SK-N-SH treated with all-trans-retinoic acid at 6 μM for 48 hours (cell line): ENCODE data around the gene CTU1.

Experiments
- ATAC-seq: fragments of 200-7000 bp; cut with Tn5 transposase; 3 replicates; pipeline ENCODE4 v1.9.1; 2020; ENCODE audit warnings: mild to moderate bottlenecking, moderate library complexity
- ARNTL ChIP-seq: fragments of 450-650 bp; formaldehyde crosslinking; IDR thresholded peaks from 2 replicates; pipeline ENCODE4 v1.5.0; 2020; ENCODE audit warnings: low read depth, mild to moderate bottlenecking, moderate library complexity, borderline replicate concordance
- BACH2 ChIP-seq: fragments of 250-450 bp; sonication (Bioruptor Pico); IDR thresholded peaks from 2 replicates; pipeline ENCODE4 v1.9.0; 2021; ENCODE audit warnings: mild to moderate bottlenecking, borderline replicate concordance
- CSDC2 ChIP-seq: fragments of 250-450 bp; sonication (Bioruptor Pico); IDR thresholded peaks from 2 replicates; pipeline ENCODE4 v1.5.0; 2020; ENCODE audit warnings: mild to moderate bottlenecking, moderate library complexity
- ESRRG ChIP-seq: fragments of 250-450 bp; sonication (Bioruptor Pico); IDR thresholded peaks from 2 replicates; pipeline ENCODE4 v1.6.1; 2021; ENCODE audit warnings: mild to moderate bottlenecking
- GLIS3 ChIP-seq: fragments of 250-450 bp; sonication (Bioruptor Pico); IDR thresholded peaks from 2 replicates; pipeline ENCODE4 v1.5.0; 2020; ENCODE audit warnings: mild to moderate bottlenecking, moderate library complexity
- ISL1 ChIP-seq: fragments of 250-450 bp; sonication (Bioruptor Pico); IDR thresholded peaks from 2 replicates; pipeline ENCODE4 v2.1.2; 2022; ENCODE audit warnings: mild to moderate bottlenecking, moderate library complexity
- OSR1 ChIP-seq: fragments of 250-450 bp; sonication (Bioruptor Pico); IDR thresholded peaks from 2 replicates; pipeline ENCODE4 v1.8.0; 2022; ENCODE audit warnings: moderate library complexity, mild to moderate bottlenecking, inconsistent platforms
- PPARA ChIP-seq: fragments of 250-450 bp; sonication (Bioruptor Pico); IDR thresholded peaks from 2 replicates; pipeline ENCODE4 v1.5.0; 2020; ENCODE audit warnings: mild to moderate bottlenecking, borderline replicate concordance
- RARB ChIP-seq: fragments of 250-450 bp; sonication (Bioruptor Pico); IDR thresholded peaks from 2 replicates; pipeline ENCODE4 v1.8.0; 2021; ENCODE audit warnings: mild to moderate bottlenecking, moderate library complexity
- SNAI2 ChIP-seq: fragments of 250-450 bp; sonication (Bioruptor Pico); IDR thresholded peaks from 2 replicates; pipeline ENCODE4 v1.5.0; 2020; ENCODE audit warnings: mild to moderate bottlenecking, moderate library complexity
- TCF4 ChIP-seq: fragments of 250-450 bp; sonication (Bioruptor Pico); IDR thresholded peaks from 2 replicates; pipeline ENCODE4 v1.8.0; 2021; ENCODE audit warnings: mild to moderate bottlenecking, moderate library complexity, borderline replicate concordance
- ZC3H10 ChIP-seq: fragments of 250-450 bp; sonication (Bioruptor Pico); IDR thresholded peaks from 2 replicates; pipeline ENCODE4 v1.5.1; 2021; ENCODE audit warnings: mild to moderate bottlenecking, moderate library complexity
- ZNF565 ChIP-seq: fragments of 450-650 bp; formaldehyde crosslinking; conservative IDR thresholded peaks from 2 replicates; pipeline ENCODE4 v1.5.0; 2020; ENCODE audit warnings: low read depth, mild to moderate bottlenecking, moderate library complexity
- ZNF70 ChIP-seq: fragments of 450-650 bp; formaldehyde crosslinking; IDR thresholded peaks from 2 replicates; pipeline ENCODE4 v1.5.0; 2020; ENCODE audit warnings: mild to moderate bottlenecking, moderate library complexity
- ZNF8 ChIP-seq: fragments of 450-650 bp; formaldehyde crosslinking; IDR thresholded peaks from 2 replicates; pipeline ENCODE4 v1.5.0; 2020; ENCODE audit warnings: mild to moderate bottlenecking, moderate library complexity
- TF ChIP-seq, protein P1 (sequence below): fragments of 250-450 bp; sonication (Bioruptor Pico); IDR thresholded peaks from 2 replicates; pipeline ENCODE4 v1.8.0; 2020; ENCODE audit warnings: mild to moderate bottlenecking, moderate library complexity, borderline replicate concordance
- TF ChIP-seq, protein P2 (sequence below): fragments of 250-450 bp; sonication (Bioruptor Pico); IDR thresholded peaks from 2 replicates; pipeline ENCODE4 v1.5.1; 2021; ENCODE audit warnings: mild to moderate bottlenecking, moderate library complexity
- TF ChIP-seq, protein P3 (sequence below): fragments of 250-450 bp; sonication (Bioruptor Pico); IDR thresholded peaks from 2 replicates; pipeline ENCODE4 v1.5.1; 2020; ENCODE audit warnings: low read depth, mild to moderate bottlenecking, moderate library complexity
- TF ChIP-seq, protein P4 (sequence below): fragments of 250-450 bp; sonication (Bioruptor Pico); IDR thresholded peaks from 2 replicates; pipeline ENCODE4 v1.5.0; 2020; ENCODE audit warnings: mild to moderate bottlenecking, moderate library complexity

The CTU1 gene

DNA sequence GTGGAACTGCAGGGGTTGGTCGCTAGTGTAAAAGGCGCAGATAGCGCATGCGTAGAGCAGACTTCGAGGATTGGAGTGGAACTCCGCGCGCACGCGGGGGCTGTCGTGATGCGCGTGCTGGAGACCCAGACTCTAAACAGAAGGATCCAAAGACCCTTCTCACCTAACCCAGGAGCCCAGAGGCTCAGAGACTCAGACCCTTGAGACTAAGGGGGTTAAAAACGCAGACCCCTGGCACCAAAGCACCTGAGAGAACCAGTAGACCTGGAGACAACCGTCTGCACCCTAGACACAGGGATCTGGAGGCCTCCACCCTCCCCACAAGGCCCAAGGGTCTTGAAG lies 567 bp upstream of the CTU1 start (continued):
- TF ChIP-seq, protein P1, sequence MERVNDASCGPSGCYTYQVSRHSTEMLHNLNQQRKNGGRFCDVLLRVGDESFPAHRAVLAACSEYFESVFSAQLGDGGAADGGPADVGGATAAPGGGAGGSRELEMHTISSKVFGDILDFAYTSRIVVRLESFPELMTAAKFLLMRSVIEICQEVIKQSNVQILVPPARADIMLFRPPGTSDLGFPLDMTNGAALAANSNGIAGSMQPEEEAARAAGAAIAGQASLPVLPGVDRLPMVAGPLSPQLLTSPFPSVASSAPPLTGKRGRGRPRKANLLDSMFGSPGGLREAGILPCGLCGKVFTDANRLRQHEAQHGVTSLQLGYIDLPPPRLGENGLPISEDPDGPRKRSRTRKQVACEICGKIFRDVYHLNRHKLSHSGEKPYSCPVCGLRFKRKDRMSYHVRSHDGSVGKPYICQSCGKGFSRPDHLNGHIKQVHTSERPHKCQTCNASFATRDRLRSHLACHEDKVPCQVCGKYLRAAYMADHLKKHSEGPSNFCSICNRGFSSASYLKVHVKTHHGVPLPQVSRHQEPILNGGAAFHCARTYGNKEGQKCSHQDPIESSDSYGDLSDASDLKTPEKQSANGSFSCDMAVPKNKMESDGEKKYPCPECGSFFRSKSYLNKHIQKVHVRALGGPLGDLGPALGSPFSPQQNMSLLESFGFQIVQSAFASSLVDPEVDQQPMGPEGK (CRISPR knock-in tag) = no peak
- TF ChIP-seq ZNF70 (CRISPR knock-in tag) = no peak
- TF ChIP-seq, protein P2, sequence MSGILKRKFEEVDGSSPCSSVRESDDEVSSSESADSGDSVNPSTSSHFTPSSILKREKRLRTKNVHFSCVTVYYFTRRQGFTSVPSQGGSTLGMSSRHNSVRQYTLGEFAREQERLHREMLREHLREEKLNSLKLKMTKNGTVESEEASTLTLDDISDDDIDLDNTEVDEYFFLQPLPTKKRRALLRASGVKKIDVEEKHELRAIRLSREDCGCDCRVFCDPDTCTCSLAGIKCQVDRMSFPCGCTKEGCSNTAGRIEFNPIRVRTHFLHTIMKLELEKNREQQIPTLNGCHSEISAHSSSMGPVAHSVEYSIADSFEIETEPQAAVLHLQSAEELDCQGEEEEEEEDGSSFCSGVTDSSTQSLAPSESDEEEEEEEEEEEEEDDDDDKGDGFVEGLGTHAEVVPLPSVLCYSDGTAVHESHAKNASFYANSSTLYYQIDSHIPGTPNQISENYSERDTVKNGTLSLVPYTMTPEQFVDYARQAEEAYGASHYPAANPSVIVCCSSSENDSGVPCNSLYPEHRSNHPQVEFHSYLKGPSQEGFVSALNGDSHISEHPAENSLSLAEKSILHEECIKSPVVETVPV (CRISPR knock-in tag) = no peak
- TF ChIP-seq, protein P3, sequence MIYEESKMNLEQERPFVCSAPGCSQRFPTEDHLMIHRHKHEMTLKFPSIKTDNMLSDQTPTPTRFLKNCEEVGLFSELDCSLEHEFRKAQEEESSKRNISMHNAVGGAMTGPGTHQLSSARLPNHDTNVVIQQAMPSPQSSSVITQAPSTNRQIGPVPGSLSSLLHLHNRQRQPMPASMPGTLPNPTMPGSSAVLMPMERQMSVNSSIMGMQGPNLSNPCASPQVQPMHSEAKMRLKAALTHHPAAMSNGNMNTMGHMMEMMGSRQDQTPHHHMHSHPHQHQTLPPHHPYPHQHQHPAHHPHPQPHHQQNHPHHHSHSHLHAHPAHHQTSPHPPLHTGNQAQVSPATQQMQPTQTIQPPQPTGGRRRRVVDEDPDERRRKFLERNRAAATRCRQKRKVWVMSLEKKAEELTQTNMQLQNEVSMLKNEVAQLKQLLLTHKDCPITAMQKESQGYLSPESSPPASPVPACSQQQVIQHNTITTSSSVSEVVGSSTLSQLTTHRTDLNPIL (CRISPR knock-in tag) = no peak
- no peak for TF ChIP-seq ARNTL (CRISPR knock-in tag)
- TF ChIP-seq CSDC2 = no peak
- no peak for TF ChIP-seq OSR1 (CRISPR knock-in tag)
- TF ChIP-seq, all 23 proteins: peak for 0

DNA sequence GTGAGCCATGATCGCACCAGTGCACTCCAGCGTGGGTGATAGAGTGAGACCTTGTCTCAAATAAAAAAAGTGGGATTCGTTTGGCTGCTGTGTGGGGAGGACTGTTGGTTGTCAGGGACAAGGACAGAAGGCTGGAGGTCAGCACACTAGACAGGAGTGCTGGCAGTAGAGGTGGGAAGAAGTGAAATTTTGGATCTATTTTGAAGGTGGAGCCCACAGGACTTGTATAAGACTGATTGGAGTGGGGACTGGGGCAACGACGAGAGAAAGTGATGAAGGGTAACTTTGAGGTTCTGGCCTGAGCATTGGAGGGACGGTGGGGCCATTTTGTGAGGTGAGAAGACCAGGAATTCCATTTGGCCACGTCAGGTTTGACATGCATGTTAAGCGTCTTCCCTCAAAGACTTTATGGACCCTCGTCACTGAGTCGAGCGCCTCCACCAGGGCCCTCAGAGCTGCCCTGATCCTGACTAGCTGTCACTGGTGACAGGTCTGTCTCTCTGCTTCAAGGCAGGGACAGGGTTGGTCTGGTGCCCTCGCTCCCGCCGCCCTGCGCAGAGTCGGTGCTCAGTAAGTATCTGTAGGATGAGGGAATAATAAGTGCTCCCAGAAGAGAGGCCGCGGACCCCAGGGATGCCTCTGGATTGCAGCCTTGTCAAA lies 673 bp downstream of the CTU1 start:
- no peak for TF ChIP-seq TCF4
- TF ChIP-seq OSR1 (CRISPR knock-in tag) = no peak
- TF ChIP-seq, all 23 proteins: peak for 0
- ATAC-seq = peak; percentile 38; the same call in 2 of the 3 replicates

DNA sequence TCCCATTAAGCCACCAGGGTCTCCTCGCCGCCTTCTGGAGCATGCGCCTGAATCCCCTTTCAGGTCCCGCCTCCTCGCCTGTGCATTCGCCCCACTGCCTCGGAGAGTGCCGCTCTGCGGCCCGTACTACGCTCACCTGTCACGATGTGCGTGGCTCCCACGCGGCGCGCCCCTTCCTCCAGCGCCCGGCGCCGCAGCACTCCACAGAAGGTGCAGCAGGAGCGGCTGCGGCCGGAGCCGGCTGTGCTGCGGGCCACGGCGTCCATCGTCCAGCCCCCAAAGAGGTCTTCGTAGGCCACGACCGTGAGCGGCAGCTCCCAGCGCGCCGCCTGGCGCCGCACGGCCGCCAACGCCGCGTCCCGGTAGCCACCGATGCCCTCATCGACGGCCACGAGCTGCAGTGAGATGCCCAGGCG lies 4.3 kb downstream of the CTU1 start:
- no peak for ATAC-seq

DNA sequence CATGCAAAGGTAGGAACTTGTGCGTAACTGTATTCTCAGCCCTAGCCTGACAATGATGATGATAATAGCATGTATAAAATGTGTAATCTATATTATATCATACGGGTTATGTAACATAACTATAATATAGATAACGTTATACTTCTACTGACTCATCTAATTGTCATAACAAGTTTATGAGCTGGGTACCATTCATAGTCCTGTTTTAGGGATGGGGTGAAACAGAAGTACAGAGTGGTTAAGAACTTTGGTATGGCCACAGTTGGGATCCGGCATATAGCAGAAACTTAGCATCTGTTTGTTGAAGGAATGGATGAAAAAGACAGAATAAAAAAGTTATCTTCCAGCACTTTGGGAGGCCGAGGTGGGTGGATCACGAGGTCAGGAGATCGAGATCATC lies 5.2 kb downstream of the CTU1 start:
- ATAC-seq = no peak
- TF ChIP-seq ZC3H10 (CRISPR knock-in tag) (no peak), ZNF70 (CRISPR knock-in tag) (no peak), BACH2 (CRISPR knock-in tag) (no peak), ISL1 (no peak), RARB (CRISPR knock-in tag) (no peak), GLIS3 (no peak), PPARA (CRISPR knock-in tag) (no peak), ZNF565 (CRISPR knock-in tag) (no peak), ZNF8 (CRISPR knock-in tag) (no peak), SNAI2 (CRISPR knock-in tag) (no peak)
- TF ChIP-seq, protein P1 (CRISPR knock-in tag) = no peak
- TF ChIP-seq, protein P4, sequence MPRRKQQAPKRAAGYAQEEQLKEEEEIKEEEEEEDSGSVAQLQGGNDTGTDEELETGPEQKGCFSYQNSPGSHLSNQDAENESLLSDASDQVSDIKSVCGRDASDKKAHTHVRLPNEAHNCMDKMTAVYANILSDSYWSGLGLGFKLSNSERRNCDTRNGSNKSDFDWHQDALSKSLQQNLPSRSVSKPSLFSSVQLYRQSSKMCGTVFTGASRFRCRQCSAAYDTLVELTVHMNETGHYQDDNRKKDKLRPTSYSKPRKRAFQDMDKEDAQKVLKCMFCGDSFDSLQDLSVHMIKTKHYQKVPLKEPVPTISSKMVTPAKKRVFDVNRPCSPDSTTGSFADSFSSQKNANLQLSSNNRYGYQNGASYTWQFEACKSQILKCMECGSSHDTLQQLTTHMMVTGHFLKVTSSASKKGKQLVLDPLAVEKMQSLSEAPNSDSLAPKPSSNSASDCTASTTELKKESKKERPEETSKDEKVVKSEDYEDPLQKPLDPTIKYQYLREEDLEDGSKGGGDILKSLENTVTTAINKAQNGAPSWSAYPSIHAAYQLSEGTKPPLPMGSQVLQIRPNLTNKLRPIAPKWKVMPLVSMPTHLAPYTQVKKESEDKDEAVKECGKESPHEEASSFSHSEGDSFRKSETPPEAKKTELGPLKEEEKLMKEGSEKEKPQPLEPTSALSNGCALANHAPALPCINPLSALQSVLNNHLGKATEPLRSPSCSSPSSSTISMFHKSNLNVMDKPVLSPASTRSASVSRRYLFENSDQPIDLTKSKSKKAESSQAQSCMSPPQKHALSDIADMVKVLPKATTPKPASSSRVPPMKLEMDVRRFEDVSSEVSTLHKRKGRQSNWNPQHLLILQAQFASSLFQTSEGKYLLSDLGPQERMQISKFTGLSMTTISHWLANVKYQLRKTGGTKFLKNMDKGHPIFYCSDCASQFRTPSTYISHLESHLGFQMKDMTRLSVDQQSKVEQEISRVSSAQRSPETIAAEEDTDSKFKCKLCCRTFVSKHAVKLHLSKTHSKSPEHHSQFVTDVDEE (CRISPR knock-in tag) = no peak

More for the DNA sequence above, 4.3 kb downstream of the CTU1 start:
- TF ChIP-seq ZC3H10 (CRISPR knock-in tag) = no peak
- TF ChIP-seq ESRRG (CRISPR knock-in tag) = no peak
- TF ChIP-seq CSDC2 = no peak
- TF ChIP-seq ZNF70 (CRISPR knock-in tag) = no peak
- TF ChIP-seq, protein P4 (CRISPR knock-in tag) = no peak
- no peak for TF ChIP-seq ISL1
- TF ChIP-seq, protein P3 (CRISPR knock-in tag) = no peak
- TF ChIP-seq PPARA (CRISPR knock-in tag) = no peak
